ENCODE data around the gene CHMP4A. TPM values are rescaled to one million over a fixed set of nuclear protein-coding genes. Genes with fewer than 3 reads are reported as not detected.
A peak's percentile ranks its signal among the peaks of the same experiment; 100 is the strongest.

CHMP4A gene
- total and polyA plus RNA-seq, 2 of the 13 experiments (the other 11 are each of a cell fraction or from before 2014, with no cell fraction given) = 83.6 to 113 TPM

DNA sequence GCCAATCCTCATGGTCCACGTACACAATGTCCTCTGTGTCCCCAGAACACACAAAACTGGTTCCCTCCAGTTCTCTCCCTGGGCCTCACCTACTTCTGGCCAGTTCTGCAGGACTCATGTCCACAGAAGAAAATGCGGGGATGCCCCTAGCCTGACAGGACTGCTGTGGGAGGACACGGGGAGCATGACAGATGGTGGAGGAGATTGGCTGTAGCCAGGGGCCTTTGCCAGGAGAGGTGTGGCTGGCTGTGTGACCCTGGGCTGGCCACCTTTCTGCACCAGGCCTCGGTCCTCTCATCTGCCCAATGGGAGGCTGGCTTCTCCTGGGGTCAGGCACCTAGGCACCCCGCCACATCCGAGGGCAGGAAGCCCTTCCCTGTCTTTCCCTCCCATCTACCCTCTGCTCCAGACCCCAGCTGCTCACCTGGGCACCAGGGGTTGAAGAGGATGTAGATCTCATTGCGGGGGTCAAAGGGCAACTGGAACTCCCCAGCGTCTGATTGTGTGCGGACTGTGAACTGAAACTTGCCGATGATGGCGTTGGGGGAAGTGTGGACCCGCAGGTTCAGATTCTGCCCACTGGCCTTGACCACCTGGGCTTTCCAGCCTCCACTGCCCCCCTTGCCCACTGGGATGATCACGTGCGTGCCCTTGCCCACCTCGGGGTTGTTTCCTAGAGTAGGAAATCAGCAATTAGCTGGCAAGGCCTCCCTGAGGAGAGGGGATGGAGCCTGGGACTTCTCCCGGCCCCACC, 46.9 kb upstream of the CHMP4A start (continued):
- no peak for TF ChIP-seq ONECUT2 (CRISPR knock-in tag; IDR thresholded peaks at IDR 0.05)
- no peak for TF ChIP-seq ZBTB20 (CRISPR knock-in tag; IDR thresholded peaks at IDR 0.05; ENCODE audit: borderline replicate concordance, low read depth)
- TF ChIP-seq, protein P1, sequence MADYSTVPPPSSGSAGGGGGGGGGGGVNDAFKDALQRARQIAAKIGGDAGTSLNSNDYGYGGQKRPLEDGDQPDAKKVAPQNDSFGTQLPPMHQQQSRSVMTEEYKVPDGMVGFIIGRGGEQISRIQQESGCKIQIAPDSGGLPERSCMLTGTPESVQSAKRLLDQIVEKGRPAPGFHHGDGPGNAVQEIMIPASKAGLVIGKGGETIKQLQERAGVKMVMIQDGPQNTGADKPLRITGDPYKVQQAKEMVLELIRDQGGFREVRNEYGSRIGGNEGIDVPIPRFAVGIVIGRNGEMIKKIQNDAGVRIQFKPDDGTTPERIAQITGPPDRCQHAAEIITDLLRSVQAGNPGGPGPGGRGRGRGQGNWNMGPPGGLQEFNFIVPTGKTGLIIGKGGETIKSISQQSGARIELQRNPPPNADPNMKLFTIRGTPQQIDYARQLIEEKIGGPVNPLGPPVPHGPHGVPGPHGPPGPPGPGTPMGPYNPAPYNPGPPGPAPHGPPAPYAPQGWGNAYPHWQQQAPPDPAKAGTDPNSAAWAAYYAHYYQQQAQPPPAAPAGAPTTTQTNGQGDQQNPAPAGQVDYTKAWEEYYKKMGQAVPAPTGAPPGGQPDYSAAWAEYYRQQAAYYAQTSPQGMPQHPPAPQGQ (CRISPR knock-in tag; IDR thresholded peaks at IDR 0.05; ENCODE audit: borderline replicate concordance) = no peak
- TF ChIP-seq PPARG (CRISPR knock-in tag; conservative IDR thresholded peaks at IDR 0.05) = no peak
- TF ChIP-seq ZBTB7B (CRISPR knock-in tag; IDR thresholded peaks at IDR 0.05) = 0 out of 2 replicates have a peak, but pooled peaks have one; percentile 19
- TF ChIP-seq ATM (IDR thresholded peaks at IDR 0.05; ENCODE audit: borderline replicate concordance) = no peak
- 0 out of 2 replicates have a peak, but pooled peaks have one; percentile 43 for TF ChIP-seq WIZ (CRISPR knock-in tag; IDR thresholded peaks at IDR 0.05)
- no peak for TF ChIP-seq BRCA1 (CRISPR knock-in tag; IDR thresholded peaks at IDR 0.05)
- TF ChIP-seq ZNF33B (CRISPR knock-in tag; IDR thresholded peaks at IDR 0.05) = no peak
- TF ChIP-seq, protein P2, sequence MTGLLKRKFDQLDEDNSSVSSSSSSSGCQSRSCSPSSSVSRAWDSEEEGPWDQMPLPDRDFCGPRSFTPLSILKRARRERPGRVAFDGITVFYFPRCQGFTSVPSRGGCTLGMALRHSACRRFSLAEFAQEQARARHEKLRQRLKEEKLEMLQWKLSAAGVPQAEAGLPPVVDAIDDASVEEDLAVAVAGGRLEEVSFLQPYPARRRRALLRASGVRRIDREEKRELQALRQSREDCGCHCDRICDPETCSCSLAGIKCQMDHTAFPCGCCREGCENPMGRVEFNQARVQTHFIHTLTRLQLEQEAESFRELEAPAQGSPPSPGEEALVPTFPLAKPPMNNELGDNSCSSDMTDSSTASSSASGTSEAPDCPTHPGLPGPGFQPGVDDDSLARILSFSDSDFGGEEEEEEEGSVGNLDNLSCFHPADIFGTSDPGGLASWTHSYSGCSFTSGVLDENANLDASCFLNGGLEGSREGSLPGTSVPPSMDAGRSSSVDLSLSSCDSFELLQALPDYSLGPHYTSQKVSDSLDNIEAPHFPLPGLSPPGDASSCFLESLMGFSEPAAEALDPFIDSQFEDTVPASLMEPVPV (CRISPR knock-in tag; IDR thresholded peaks at IDR 0.05) = no peak
- TF ChIP-seq TCF12 (IDR thresholded peaks at IDR 0.05) = no peak
- TF ChIP-seq TCF12 (CRISPR knock-in tag; IDR thresholded peaks at IDR 0.05) = 0 out of 2 replicates have a peak, but pooled peaks have one; percentile 30
- TF ChIP-seq, protein P3, sequence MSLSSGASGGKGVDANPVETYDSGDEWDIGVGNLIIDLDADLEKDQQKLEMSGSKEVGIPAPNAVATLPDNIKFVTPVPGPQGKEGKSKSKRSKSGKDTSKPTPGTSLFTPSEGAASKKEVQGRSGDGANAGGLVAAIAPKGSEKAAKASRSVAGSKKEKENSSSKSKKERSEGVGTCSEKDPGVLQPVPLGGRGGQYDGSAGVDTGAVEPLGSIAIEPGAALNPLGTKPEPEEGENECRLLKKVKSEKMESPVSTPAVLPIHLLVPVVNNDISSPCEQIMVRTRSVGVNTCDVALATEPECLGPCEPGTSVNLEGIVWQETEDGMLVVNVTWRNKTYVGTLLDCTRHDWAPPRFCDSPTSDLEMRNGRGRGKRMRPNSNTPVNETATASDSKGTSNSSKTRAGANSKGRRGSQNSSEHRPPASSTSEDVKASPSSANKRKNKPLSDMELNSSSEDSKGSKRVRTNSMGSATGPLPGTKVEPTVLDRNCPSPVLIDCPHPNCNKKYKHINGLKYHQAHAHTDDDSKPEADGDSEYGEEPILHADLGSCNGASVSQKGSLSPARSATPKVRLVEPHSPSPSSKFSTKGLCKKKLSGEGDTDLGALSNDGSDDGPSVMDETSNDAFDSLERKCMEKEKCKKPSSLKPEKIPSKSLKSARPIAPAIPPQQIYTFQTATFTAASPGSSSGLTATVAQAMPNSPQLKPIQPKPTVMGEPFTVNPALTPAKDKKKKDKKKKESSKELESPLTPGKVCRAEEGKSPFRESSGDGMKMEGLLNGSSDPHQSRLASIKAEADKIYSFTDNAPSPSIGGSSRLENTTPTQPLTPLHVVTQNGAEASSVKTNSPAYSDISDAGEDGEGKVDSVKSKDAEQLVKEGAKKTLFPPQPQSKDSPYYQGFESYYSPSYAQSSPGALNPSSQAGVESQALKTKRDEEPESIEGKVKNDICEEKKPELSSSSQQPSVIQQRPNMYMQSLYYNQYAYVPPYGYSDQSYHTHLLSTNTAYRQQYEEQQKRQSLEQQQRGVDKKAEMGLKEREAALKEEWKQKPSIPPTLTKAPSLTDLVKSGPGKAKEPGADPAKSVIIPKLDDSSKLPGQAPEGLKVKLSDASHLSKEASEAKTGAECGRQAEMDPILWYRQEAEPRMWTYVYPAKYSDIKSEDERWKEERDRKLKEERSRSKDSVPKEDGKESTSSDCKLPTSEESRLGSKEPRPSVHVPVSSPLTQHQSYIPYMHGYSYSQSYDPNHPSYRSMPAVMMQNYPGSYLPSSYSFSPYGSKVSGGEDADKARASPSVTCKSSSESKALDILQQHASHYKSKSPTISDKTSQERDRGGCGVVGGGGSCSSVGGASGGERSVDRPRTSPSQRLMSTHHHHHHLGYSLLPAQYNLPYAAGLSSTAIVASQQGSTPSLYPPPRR (CRISPR knock-in tag; IDR thresholded peaks at IDR 0.05; ENCODE audit: borderline replicate concordance) = no peak
- TF ChIP-seq, protein P4, sequence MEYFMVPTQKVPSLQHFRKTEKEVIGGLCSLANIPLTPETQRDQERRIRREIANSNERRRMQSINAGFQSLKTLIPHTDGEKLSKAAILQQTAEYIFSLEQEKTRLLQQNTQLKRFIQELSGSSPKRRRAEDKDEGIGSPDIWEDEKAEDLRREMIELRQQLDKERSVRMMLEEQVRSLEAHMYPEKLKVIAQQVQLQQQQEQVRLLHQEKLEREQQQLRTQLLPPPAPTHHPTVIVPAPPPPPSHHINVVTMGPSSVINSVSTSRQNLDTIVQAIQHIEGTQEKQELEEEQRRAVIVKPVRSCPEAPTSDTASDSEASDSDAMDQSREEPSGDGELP (IDR thresholded peaks at IDR 0.05; ENCODE audit: borderline replicate concordance, low read depth) = no peak
- TF ChIP-seq POLR2G (IDR thresholded peaks at IDR 0.05; ENCODE audit: low read depth, low read length) = no peak
- TF ChIP-seq HNRNPL (IDR thresholded peaks at IDR 0.05; ENCODE audit: low read depth, low read length) = 0 out of 2 replicates have a peak, but pooled peaks have one; percentile 71
- TF ChIP-seq ZBTB38 (CRISPR knock-in tag; IDR thresholded peaks at IDR 0.05) = peak; percentile 80
- TF ChIP-seq CHD4 (IDR thresholded peaks at IDR 0.05; ENCODE audit: borderline replicate concordance, low read length) = no peak
- TF ChIP-seq, protein P5, sequence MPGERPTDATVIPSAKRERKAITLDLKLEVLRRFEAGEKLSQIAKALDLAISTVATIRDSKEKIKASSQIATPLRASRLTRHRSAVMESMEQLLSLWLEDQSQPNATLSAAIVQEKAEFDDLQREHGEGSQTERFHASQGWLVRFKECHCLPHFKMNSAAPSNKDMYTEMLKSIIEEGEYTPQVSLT (CRISPR knock-in tag; IDR thresholded peaks at IDR 0.05; ENCODE audit: borderline replicate concordance, low read depth) = no peak

Measured in HepG2 (cell line).